ENCODE data around the gene NPHP4. TPM values are rescaled to one million over a fixed set of nuclear protein-coding genes. Genes with fewer than 3 reads are reported as not detected.

The NPHP4 gene
- total RNA-seq, 2 experiments from 2014 or later = 13.4 to 24.2 TPM

DNA sequence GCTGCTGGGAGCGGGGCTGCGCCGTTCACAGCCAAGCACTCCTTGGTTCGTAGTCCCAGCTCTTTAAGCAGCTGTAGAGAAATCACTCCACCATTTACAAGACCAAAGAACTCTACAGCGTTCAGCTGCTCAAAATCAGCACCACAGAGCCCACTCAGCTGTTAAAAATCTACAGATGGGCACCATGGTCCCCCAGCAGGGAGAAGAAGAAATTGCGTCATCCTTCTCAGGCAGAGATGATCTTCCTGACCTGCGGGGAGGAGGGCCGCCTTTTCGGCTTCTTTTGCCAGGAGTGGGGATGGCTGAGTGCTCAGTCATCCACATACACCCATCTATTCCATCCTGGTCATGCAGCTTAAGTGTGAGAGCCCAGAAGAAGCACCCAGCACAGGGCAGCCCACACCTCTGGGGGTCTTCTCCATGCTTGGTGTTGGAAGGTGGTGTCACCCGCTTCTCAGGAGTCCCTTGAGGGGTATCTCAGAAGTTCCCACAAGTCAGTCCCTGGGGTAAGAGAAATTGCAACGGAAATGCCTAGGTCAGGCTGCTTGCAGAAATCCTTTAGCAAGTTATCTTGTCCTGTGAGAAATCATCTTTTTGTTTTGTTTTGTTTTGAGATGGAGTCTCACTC, 163.8 kb downstream of the NPHP4 start:
- CTCF ChIA-PET (ENCODE audit: unreplicated experiment) = no interaction called here
- no peaks in the 10 kb centered on the region for H3K4me1 ChIP-seq (ENCODE audit: insufficient read depth, low read length, poor library complexity, severe bottlenecking)
- POLR2A ChIA-PET = no interaction called here
- H3K9me2 ChIP-seq (ENCODE audit: insufficient read depth, low read length) = no peaks in the 10 kb centered on the region
- intact Hi-C loops (cut with micrococcal nuclease; ENCODE audit: unreplicated experiment) = no loop called here
- no peak overlapping the region for H3K4me2 ChIP-seq (ENCODE audit: low read length)
- no peaks in the 10 kb centered on the region for H3K79me2 ChIP-seq (ENCODE audit: insufficient read depth, low read depth, low read length)
- no peak for DNase-seq (ENCODE audit: low spot score)
- no peak overlapping the region for H3K27ac ChIP-seq (ENCODE audit: low read depth, low read length, poor library complexity, severe bottlenecking)
- H3K9me3 ChIP-seq (ENCODE audit: low read length) = no peaks in the 10 kb centered on the region
- no peaks in the 10 kb centered on the region for H4K20me1 ChIP-seq (ENCODE audit: insufficient read depth, low read length)
- H3K36me3 ChIP-seq (ENCODE audit: insufficient read depth, low read length) = no peaks in the 10 kb centered on the region
- H3K4me3 ChIP-seq (ENCODE audit: low read depth, low read length, poor library complexity, severe bottlenecking) = no peak overlapping the region
- TF ChIP-seq EZH2phosphoT487 (IDR thresholded peaks at IDR 0.05; ENCODE audit: borderline replicate concordance, low read depth, low read length) = no peak
- TF ChIP-seq, protein P1, sequence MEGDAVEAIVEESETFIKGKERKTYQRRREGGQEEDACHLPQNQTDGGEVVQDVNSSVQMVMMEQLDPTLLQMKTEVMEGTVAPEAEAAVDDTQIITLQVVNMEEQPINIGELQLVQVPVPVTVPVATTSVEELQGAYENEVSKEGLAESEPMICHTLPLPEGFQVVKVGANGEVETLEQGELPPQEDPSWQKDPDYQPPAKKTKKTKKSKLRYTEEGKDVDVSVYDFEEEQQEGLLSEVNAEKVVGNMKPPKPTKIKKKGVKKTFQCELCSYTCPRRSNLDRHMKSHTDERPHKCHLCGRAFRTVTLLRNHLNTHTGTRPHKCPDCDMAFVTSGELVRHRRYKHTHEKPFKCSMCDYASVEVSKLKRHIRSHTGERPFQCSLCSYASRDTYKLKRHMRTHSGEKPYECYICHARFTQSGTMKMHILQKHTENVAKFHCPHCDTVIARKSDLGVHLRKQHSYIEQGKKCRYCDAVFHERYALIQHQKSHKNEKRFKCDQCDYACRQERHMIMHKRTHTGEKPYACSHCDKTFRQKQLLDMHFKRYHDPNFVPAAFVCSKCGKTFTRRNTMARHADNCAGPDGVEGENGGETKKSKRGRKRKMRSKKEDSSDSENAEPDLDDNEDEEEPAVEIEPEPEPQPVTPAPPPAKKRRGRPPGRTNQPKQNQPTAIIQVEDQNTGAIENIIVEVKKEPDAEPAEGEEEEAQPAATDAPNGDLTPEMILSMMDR (conservative IDR thresholded peaks at IDR 0.05; ENCODE audit: low read length) = no peak
- no peak overlapping the region for H2AFZ ChIP-seq (ENCODE audit: low read length)
- no TSS peak for BruUV-seq (replicated peaks)

DNA sequence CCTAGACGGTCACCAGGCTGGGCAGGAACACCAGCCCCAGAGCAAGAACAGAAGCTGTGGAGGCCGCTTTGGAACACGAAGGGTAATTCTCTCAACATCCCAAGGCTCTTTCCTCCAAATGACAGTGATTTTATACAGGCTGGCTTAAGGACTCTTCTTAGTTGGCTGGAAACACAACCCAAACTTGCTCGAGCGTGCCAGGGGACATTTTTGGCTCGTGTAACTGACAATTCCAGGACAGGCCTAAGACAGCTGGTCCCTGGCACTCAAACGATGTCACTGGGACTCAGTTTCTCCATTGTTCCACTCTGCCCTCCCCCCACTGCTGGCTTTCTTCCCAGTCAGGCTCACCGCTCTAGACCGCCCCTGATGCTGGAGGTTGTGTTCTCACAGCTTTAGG, 164.7 kb downstream of the NPHP4 start:
- intact Hi-C loops (cut with micrococcal nuclease; ENCODE audit: unreplicated experiment) = no loop called here
- Histone ChIP-seq H3K4me2 (ENCODE audit: low read length) (no peak overlapping the region), H3K4me3 (ENCODE audit: low read depth, low read length, poor library complexity, severe bottlenecking) (no peak overlapping the region), H3K9me2 (ENCODE audit: insufficient read depth, low read length) (no peaks in the 10 kb centered on the region), H3K36me3 (ENCODE audit: insufficient read depth, low read length) (no peaks in the 10 kb centered on the region), H4K20me1 (ENCODE audit: insufficient read depth, low read length) (no peaks in the 10 kb centered on the region), H3K9me3 (ENCODE audit: low read length) (no peaks in the 10 kb centered on the region), H3K27ac (ENCODE audit: low read depth, low read length, poor library complexity, severe bottlenecking) (no peak overlapping the region), H3K79me2 (ENCODE audit: insufficient read depth, low read depth, low read length) (no peaks in the 10 kb centered on the region), H2AFZ (ENCODE audit: low read length) (no peak overlapping the region), H3K4me1 (ENCODE audit: insufficient read depth, low read length, poor library complexity, severe bottlenecking) (no peaks in the 10 kb centered on the region)
- ChIA-PET POLR2A (no interaction called here), CTCF (ENCODE audit: unreplicated experiment) (no interaction called here)
- DNase-seq (ENCODE audit: low spot score) = no peak
- TF ChIP-seq EZH2phosphoT487 (IDR thresholded peaks at IDR 0.05; ENCODE audit: borderline replicate concordance, low read depth, low read length) = no peak
- TF ChIP-seq, protein P1 (conservative IDR thresholded peaks at IDR 0.05; ENCODE audit: low read length) = no peak
- BruUV-seq (replicated peaks) = no TSS peak

DNA sequence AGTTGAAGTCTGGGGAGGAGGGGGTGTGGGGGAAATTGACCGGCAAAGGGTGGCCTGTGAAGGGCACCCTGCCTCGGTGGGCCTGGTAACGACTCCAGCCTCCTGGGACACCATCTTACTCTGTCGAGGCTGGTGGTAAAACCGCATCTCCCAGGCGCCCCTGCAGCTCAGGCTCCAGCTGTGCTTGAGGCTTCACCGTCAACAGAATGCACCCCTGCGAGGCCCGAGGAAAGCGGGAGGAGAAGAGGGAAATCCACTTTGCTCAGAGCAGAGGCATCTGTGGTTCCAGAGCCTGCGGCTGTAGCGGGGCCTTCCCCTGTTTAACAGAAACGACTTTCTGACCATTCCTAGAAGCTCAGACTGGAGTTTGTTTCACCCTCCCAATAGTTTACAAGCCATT, 165.6 kb downstream of the NPHP4 start:
- no peak for DNase-seq (ENCODE audit: low spot score)
- H3K36me3 ChIP-seq (ENCODE audit: insufficient read depth, low read length) = no peaks in the 10 kb centered on the region
- no peaks in the 10 kb centered on the region for H3K4me1 ChIP-seq (ENCODE audit: insufficient read depth, low read length, poor library complexity, severe bottlenecking)
- intact Hi-C loops (cut with micrococcal nuclease; ENCODE audit: unreplicated experiment) = no loop called here
- H3K9me2 ChIP-seq (ENCODE audit: insufficient read depth, low read length) = no peaks in the 10 kb centered on the region
- TF ChIP-seq, protein P1 (conservative IDR thresholded peaks at IDR 0.05; ENCODE audit: low read length) = no peak
- no peak for TF ChIP-seq EZH2phosphoT487 (IDR thresholded peaks at IDR 0.05; ENCODE audit: borderline replicate concordance, low read depth, low read length)
- no peaks in the 10 kb centered on the region for H3K79me2 ChIP-seq (ENCODE audit: insufficient read depth, low read depth, low read length)
- no peak overlapping the region for H2AFZ ChIP-seq (ENCODE audit: low read length)
- no TSS peak for BruUV-seq (replicated peaks)
- ChIA-PET CTCF (ENCODE audit: unreplicated experiment) (no interaction called here), POLR2A (no interaction called here)
- H4K20me1 ChIP-seq (ENCODE audit: insufficient read depth, low read length) = no peaks in the 10 kb centered on the region
- H3K4me2 ChIP-seq (ENCODE audit: low read length) = no peak overlapping the region
- no peaks in the 10 kb centered on the region for H3K9me3 ChIP-seq (ENCODE audit: low read length)
- H3K27ac ChIP-seq (ENCODE audit: low read depth, low read length, poor library complexity, severe bottlenecking) = no peak overlapping the region
- H3K4me3 ChIP-seq (ENCODE audit: low read depth, low read length, poor library complexity, severe bottlenecking) = no peak overlapping the region
